ENCODE measurements around the gene ADAMTS9.

- TF ChIP-seq CTCF (IDR thresholded peaks at IDR 0.05) (no peak), POLR2A (IDR thresholded peaks at IDR 0.05) (no peak)
Measured at GRCh38 chr3:64568895-64569517, 118.8 kb downstream of the ADAMTS9 start.

Data from sigmoid colon (tissue), 3 donors.